ENCODE data around the gene AAMDC. TPM values are rescaled to one million over a fixed set of nuclear protein-coding genes. Genes with fewer than 3 reads are reported as not detected.
"Not testable (repeated sequence)": the region's sequence is repeated elsewhere in the genome, so short reads cannot be mapped to it uniquely, and the experiment has no call there.

AAMDC gene
- total RNA-seq, 2 experiments from 2014 or later: 9.5 to 11.3 TPM

DNA sequence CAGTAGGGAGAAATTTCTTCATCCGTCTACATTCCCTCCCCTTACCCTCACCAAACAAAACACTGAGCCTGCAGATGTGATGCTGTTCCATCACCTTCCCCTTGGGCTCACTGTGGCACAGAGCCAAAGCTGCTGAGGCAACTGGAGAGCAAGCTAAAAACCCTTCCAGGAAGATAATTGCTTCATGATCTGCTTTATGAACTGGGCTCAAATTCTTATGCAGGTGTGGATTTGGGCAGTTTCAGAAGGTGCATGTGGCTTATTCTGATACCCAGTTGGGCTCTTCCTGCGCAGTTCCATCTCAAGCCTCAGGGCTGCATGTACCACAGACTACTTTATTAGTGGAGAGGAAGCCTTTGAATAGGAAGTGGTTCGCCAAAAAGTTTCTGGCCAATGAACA is 58.3 kb downstream of the AAMDC start:
- H3K4me3 Mint-ChIP-seq: peak overlapping the region; percentile 38
- peak overlapping the region; percentile 57 for H3K27ac Mint-ChIP-seq
- POLR2A ChIA-PET: interaction anchor here (0.5 kb wide), 1 partner anchor 18 kb away, joined by 3 read pairs; no protein-coding TSS in a partner anchor
- ATAC-seq (ENCODE audit: low read depth) (peak; percentile 88), DNase-seq (no peak)
- peaks cover 14% of the 10 kb centered on the region for H3K4me1 Mint-ChIP-seq
- H3K9me3 Mint-ChIP-seq: no peaks in the 10 kb centered on the region
- H3K27me3 Mint-ChIP-seq: no peaks in the 10 kb centered on the region
- H3K36me3 Mint-ChIP-seq: peaks cover 18% of the 10 kb centered on the region

GRCh38 chr11:77882396-77882795 is 61.5 kb downstream of the AAMDC start:
- Mint-ChIP-seq H3K9me3 (no peaks in the 10 kb centered on the region), H3K4me1 (peaks cover 14% of the 10 kb centered on the region), H3K36me3 (peaks cover 26% of the 10 kb centered on the region), H3K27me3 (no peaks in the 10 kb centered on the region), H3K4me3 (no peak overlapping the region), H3K27ac (no peak overlapping the region)
- POLR2A ChIA-PET: no interaction called here
- ATAC-seq (ENCODE audit: low read depth): no peak
- no peak for DNase-seq

DNA sequence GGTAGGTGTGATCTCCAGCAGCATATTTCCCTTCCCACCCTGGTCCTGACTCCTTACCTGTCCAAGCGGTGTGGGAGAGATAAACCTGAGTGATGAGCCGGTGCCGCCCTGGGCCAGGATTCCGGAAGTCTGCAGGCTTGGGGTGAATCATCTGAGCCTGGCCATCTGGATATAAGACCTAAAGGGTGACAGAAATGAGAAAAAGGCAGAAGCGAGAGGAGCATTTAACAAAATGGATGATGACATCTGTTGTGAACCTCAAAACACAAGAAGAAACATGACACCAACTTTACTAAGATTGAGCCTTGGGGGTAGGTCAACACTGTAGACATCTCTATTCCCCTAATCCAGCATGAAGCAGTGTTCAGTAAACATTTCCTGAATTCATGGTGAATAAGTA is 62.8 kb downstream of the AAMDC start:
- Mint-ChIP-seq H3K27me3 (no peaks in the 10 kb centered on the region), H3K27ac (no peak overlapping the region), H3K4me1 (peaks cover 14% of the 10 kb centered on the region), H3K9me3 (no peaks in the 10 kb centered on the region), H3K36me3 (peaks cover 35% of the 10 kb centered on the region), H3K4me3 (no peak overlapping the region)
- no peak for ATAC-seq (ENCODE audit: low read depth)
- POLR2A ChIA-PET: no interaction called here
- no peak for DNase-seq

DNA sequence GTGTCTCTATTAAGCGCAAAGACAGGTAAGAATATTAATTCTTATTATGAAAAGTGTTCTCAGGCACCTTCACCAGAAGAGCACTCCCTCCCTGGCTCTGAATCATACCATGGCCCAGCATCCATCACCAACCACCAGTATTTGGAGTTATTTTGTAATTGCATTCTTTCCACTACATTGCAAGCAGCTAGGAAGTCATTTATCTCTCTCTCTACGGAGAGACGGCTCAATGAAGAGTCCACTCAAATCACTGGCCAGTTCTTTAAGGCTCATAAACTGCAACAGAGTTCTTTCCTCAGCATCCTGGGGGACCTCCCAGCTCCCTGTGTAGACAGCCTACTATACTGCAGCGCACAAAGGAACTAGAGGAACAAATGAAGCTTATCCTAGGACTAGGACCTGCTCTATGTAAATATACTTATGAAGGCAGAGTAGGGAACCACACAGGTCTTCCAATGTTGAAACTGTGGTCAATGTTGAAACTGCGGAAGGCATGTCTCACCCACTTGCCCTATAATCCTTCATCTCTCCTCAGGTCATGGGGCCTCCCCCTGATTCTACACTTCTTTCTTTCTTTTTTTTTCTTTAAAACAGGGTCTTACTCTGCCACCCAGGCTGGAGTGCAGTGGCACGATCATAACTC is 63.4 kb downstream of the AAMDC start:
- Mint-ChIP-seq H3K27ac (no peak overlapping the region), H3K9me3 (no peaks in the 10 kb centered on the region), H3K27me3 (no peaks in the 10 kb centered on the region), H3K4me1 (peaks cover 9% of the 10 kb centered on the region), H3K4me3 (no peak overlapping the region), H3K36me3 (peaks cover 38% of the 10 kb centered on the region)
- no peak for DNase-seq
- no peak for ATAC-seq (ENCODE audit: low read depth)
- POLR2A ChIA-PET: no interaction called here

GRCh38 chr11:77884829-77885190 is 63.9 kb downstream of the AAMDC start:
- Mint-ChIP-seq H3K4me1 (peaks cover 4% of the 10 kb centered on the region), H3K36me3 (peaks cover 38% of the 10 kb centered on the region), H3K27me3 (no peaks in the 10 kb centered on the region), H3K9me3 (no peaks in the 10 kb centered on the region), H3K4me3 (no peak overlapping the region), H3K27ac (no peak overlapping the region)
- DNase-seq: no peak
- no peak for ATAC-seq (ENCODE audit: low read depth)
- POLR2A ChIA-PET: no interaction called here

DNA sequence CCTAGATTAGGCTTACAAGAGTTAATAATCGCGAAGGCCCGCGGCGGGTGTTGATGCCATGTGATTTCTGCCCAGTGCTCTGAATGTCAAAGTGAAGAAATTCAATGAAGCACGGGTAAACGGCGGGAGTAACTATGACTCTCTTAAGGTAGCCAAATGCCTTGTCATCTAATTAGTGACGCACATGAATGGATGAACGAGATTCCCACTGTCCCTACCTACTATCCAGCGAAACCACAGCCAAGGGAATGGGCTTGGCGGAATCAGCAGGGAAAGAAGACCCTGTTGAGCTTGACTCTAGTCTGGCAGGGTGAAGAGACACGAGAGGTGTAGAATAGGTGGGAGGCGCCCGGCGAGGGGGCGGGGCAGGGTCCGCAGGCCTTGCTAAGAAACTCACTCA is 65.5 kb downstream of the AAMDC start:
- Mint-ChIP-seq H3K4me3 (no peak overlapping the region), H3K9me3 (no peaks in the 10 kb centered on the region), H3K36me3 (peaks cover 43% of the 10 kb centered on the region), H3K27ac (no peak overlapping the region), H3K27me3 (no peaks in the 10 kb centered on the region), H3K4me1 (peaks cover 2% of the 10 kb centered on the region)
- ATAC-seq (ENCODE audit: low read depth) (no peak), DNase-seq (no peak)
- POLR2A ChIA-PET: no interaction called here

GRCh38 chr11:77889045-77889444 is 68.1 kb downstream of the AAMDC start:
- ATAC-seq (ENCODE audit: low read depth); H3K4me3 Mint-ChIP-seq; H3K27me3 Mint-ChIP-seq; H3K4me1 Mint-ChIP-seq; DNase-seq; POLR2A ChIA-PET; H3K9me3 Mint-ChIP-seq; H3K27ac Mint-ChIP-seq: not testable (repeated sequence)
- peaks cover 37% of the 10 kb centered on the region for H3K36me3 Mint-ChIP-seq

- H3K4me1 Mint-ChIP-seq; H3K27me3 Mint-ChIP-seq; H3K27ac Mint-ChIP-seq; ATAC-seq (ENCODE audit: low read depth); DNase-seq; H3K9me3 Mint-ChIP-seq; POLR2A ChIA-PET; H3K4me3 Mint-ChIP-seq: not testable (repeated sequence)
- H3K36me3 Mint-ChIP-seq: peaks cover 35% of the 10 kb centered on the region
Observed at GRCh38 chr11:77890100-77890614, 69.2 kb downstream of the AAMDC start.

GRCh38 chr11:77890619-77891056 is 69.7 kb downstream of the AAMDC start:
- H3K9me3 Mint-ChIP-seq; H3K4me1 Mint-ChIP-seq; ATAC-seq (ENCODE audit: low read depth); DNase-seq; H3K4me3 Mint-ChIP-seq; H3K27ac Mint-ChIP-seq; POLR2A ChIA-PET; H3K27me3 Mint-ChIP-seq: not testable (repeated sequence)
- H3K36me3 Mint-ChIP-seq: peaks cover 33% of the 10 kb centered on the region

DNA sequence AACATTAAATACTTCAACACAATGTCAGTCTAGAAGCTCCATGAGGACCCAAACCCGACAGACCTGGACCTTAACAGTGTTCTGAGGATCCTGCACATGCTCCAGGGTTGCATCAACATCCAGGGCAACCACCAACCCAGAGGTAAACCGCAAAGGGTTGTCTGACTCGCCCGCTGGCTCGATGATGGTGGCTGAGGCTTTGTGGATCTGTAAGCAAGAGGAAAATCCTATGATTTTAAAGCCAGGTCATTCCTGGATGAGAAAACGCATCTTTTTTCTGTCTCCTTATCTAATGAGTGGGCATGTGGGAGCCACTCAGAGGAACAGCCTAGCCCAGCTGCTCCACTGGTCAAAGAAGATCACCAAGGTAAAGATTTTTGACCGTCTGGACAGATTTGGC is 70.3 kb downstream of the AAMDC start:
- DNase-seq; H3K27me3 Mint-ChIP-seq; H3K4me3 Mint-ChIP-seq; ATAC-seq (ENCODE audit: low read depth); H3K4me1 Mint-ChIP-seq; H3K9me3 Mint-ChIP-seq; H3K27ac Mint-ChIP-seq; POLR2A ChIA-PET: not testable (repeated sequence)
- H3K36me3 Mint-ChIP-seq: peaks cover 28% of the 10 kb centered on the region

DNA sequence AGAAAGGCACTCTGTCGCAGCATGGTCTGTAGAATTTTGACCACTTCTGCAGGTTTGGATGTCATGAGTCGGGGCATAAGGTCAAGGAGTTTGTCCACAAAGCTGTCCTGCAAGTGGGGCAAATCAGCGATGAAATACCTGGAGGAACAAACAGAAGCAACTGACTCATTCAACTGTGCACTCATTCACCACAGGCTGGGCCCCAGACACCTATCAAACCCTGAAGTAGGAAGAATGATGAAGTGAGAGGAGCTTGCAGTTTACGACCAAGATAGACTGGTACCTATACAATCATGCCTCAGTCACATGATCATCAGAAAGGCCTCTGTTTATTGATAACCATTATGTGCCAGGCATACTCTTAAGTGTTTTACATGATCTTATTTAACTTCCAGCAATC is 70.8 kb downstream of the AAMDC start:
- H3K36me3 Mint-ChIP-seq: peaks cover 28% of the 10 kb centered on the region
- POLR2A ChIA-PET; DNase-seq; H3K9me3 Mint-ChIP-seq; H3K27me3 Mint-ChIP-seq; H3K27ac Mint-ChIP-seq; ATAC-seq (ENCODE audit: low read depth); H3K4me3 Mint-ChIP-seq; H3K4me1 Mint-ChIP-seq: not testable (repeated sequence)

DNA sequence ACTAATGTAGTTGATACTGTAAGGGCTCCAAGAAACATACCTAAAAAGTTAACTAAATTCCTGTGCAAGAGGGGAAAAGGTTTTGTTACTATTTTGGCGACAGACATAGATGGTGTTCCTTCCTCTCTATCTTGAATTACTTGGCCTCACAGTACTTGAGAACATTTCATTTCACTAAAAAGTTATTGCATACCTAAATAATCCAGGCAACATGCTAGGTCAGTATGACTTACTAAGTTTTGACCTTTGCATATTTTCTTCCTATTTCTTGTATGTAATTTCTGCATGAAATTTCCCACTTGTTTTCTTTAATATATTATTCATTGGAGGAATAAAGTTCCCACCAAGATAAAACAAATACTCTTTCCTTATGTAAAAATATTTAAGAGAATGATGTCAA is 74.0 kb downstream of the AAMDC start:
- ATAC-seq (ENCODE audit: low read depth); DNase-seq; H3K9me3 Mint-ChIP-seq; H3K4me1 Mint-ChIP-seq; POLR2A ChIA-PET; H3K27me3 Mint-ChIP-seq; H3K4me3 Mint-ChIP-seq; H3K27ac Mint-ChIP-seq: not testable (repeated sequence)
- H3K36me3 Mint-ChIP-seq: peaks cover 11% of the 10 kb centered on the region

GRCh38 chr11:77908835-77909234 is 87.9 kb downstream of the AAMDC start:
- DNase-seq: no peak
- Mint-ChIP-seq H3K4me1 (no peaks in the 10 kb centered on the region), H3K4me3 (no peak overlapping the region), H3K9me3 (no peaks in the 10 kb centered on the region), H3K27ac (no peak overlapping the region), H3K36me3 (peaks cover 6% of the 10 kb centered on the region), H3K27me3 (no peaks in the 10 kb centered on the region)
- POLR2A ChIA-PET: no interaction called here
- no peak for ATAC-seq (ENCODE audit: low read depth)

DNA sequence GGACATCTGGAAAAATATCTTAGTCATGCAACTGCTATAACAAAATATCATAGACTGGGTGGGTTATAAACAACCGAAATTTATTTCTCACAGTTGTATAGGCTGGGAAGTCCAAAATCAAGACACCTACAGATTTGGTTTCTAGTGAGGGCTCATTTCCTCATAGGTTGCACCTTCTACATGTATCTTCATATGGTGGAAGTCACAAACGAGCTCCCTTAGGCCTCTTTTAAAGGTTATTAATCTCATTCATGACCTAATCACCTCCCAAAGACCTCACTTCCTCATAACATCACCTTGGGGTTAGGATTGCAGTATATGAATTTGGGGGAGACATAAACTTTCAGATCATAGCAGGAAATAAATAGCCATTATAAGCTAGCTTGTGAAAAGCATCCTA is 88.3 kb downstream of the AAMDC start:
- no peaks in the 10 kb centered on the region for H3K4me1 Mint-ChIP-seq
- ATAC-seq (ENCODE audit: low read depth) (no peak), DNase-seq (no peak)
- peaks cover 6% of the 10 kb centered on the region for H3K36me3 Mint-ChIP-seq
- no peak overlapping the region for H3K27ac Mint-ChIP-seq
- H3K27me3 Mint-ChIP-seq: no peaks in the 10 kb centered on the region
- no peaks in the 10 kb centered on the region for H3K9me3 Mint-ChIP-seq
- POLR2A ChIA-PET: no interaction called here
- no peak overlapping the region for H3K4me3 Mint-ChIP-seq
